ENCODE measurements around the gene PIP4K2B.
A peak's percentile ranks its signal among the peaks of the same experiment; 100 is the strongest.

GRCh38 chr17:38799501-38800236, at the start of gene PIP4K2B:
- TF ChIP-seq RBBP5 (IDR thresholded peaks at IDR 0.05; ENCODE audit: borderline replicate concordance, insufficient read depth, low read length, poor library complexity, severe bottlenecking) (no peak), POLR2AphosphoS5 (IDR thresholded peaks at IDR 0.05; ENCODE audit: control insufficient read depth, insufficient read depth, low read depth, low read length) (peak; percentile 66), SIN3B (IDR thresholded peaks at IDR 0.05; ENCODE audit: low read depth) (no peak), SIX5 (IDR thresholded peaks at IDR 0.05; ENCODE audit: borderline replicate concordance in 1 of 2, insufficient read depth in 1 of 2, low read depth in 1 of 2, low read length in 2 of 2) (peak; percentile 43 to 64; a peak in 3 of 4 replicates), SMC3 (conservative IDR thresholded peaks at IDR 0.05; ENCODE audit: insufficient read depth, low read depth, low read length) (no peak), ATF2 (CRISPR knock-in tag; IDR thresholded peaks at IDR 0.05) (no peak), ZNF23 (CRISPR knock-in tag; IDR thresholded peaks at IDR 0.05) (no peak), TAF1 (IDR thresholded peaks at IDR 0.05; ENCODE audit: control insufficient read depth, extremely low read depth, insufficient read depth, low read length, severe bottlenecking) (peak; percentile 66), SREBF1 (IDR thresholded peaks at IDR 0.05; ENCODE audit: borderline replicate concordance, low read depth, low read length) (peak; percentile 95), ZHX1 (conservative IDR thresholded peaks at IDR 0.05; ENCODE audit: low read length) (no peak), ESRRA (IDR thresholded peaks at IDR 0.05; ENCODE audit: borderline replicate concordance, low read depth) (no peak), MAX (CRISPR knock-in tag; IDR thresholded peaks at IDR 0.05) (peak; percentile 46; the same call in 1 of the 2 replicates), JUN (IDR thresholded peaks at IDR 0.05; ENCODE audit: borderline replicate concordance, low read depth, low read length) (0 out of 2 replicates have a peak, but pooled peaks have one; percentile 12), JUN (CRISPR knock-in tag; IDR thresholded peaks at IDR 0.05; ENCODE audit: borderline replicate concordance) (no peak)
